A549 (cell line): Measurements from ENCODE around the gene HOXC13.

ENCODE experiments used
- CEBPB ChIP-seq, 2 experiments: fragments of >200 bp in 1 of 2; sonication (Bioruptor Twin) in 1 of 2; formaldehyde crosslinking in 1 of 2; IDR thresholded peaks; 2 replicates each; pipeline ENCODE4 v1.6.1; 2012 to 2016
- CHD2 ChIP-seq: fragments of 150-350 bp; IDR thresholded peaks from 2 replicates; pipeline ENCODE4 v1.6.1; 2014; ENCODE audit warnings: low read length; ENCODE audit not compliant: partially characterized antibody
- CTCF ChIP-seq: fragments of >200 bp; sonication (Bioruptor Twin); formaldehyde crosslinking; IDR thresholded peaks from 3 replicates; pipeline ENCODE4 v1.5.1; 2016
- ELK1 ChIP-seq: fragments of 150-350 bp; IDR thresholded peaks from 2 replicates; pipeline ENCODE4 v1.6.1; 2014; ENCODE audit warnings: low read depth, mild to moderate bottlenecking, low read length
- FOSL2 ChIP-seq, 2 experiments: fragments of 450-650 bp in 1 of 2; fragments of >200 bp in 1 of 2; sonication (Bioruptor Twin) in 1 of 2; formaldehyde crosslinking; IDR thresholded peaks; 2 replicates each; pipeline versions ENCODE4 v1.5.0 to v1.6.1; 2016 to 2020; ENCODE audit warnings: mild to moderate bottlenecking in 1 of 2, moderate library complexity in 1 of 2
- GATA3 ChIP-seq: IDR thresholded peaks from 2 replicates; pipeline ENCODE4 v1.6.1; 2012; ENCODE audit warnings: borderline replicate concordance
- MAFK ChIP-seq: fragments of 450-650 bp; IDR thresholded peaks from 2 replicates; pipeline ENCODE4 v1.6.1; 2014; ENCODE audit not compliant: partially characterized antibody
- MYC ChIP-seq: IDR thresholded peaks from 2 replicates; pipeline ENCODE4 v1.6.1; 2012; ENCODE audit warnings: mild to moderate bottlenecking, inconsistent platforms, low read length, improper control_type of control experiment, borderline replicate concordance
- PBX3 ChIP-seq: IDR thresholded peaks from 2 replicates; pipeline ENCODE4 v1.6.1; 2012
- POLR2A ChIP-seq: IDR thresholded peaks from 2 replicates; pipeline ENCODE4 v1.6.1; 2012; ENCODE audit warnings: mild to moderate bottlenecking, low read length
- POLR2AphosphoS2 ChIP-seq: conservative IDR thresholded peaks from 2 replicates; pipeline ENCODE4 v1.6.1; 2012; ENCODE audit warnings: low read length, improper control_type of control experiment, inconsistent platforms
- RAD21 ChIP-seq, 2 experiments: fragments of >200 bp in 1 of 2; sonication (Bioruptor Twin) in 1 of 2; formaldehyde crosslinking in 1 of 2; IDR thresholded peaks in 1 of 2; conservative IDR thresholded peaks in 1 of 2; 2 replicates in 1 of 2; 3 replicates in 1 of 2; pipeline ENCODE4 v1.6.1; 2012 to 2018; ENCODE audit warnings: inconsistent platforms in 1 of 2
- RFX5 ChIP-seq: fragments of 450-650 bp; IDR thresholded peaks from 2 replicates; pipeline ENCODE4 v1.7.1; 2014; ENCODE audit warnings: antibody characterized with exemption, mild to moderate bottlenecking, moderate library complexity

GRCh38 chr12:53929527-53929926 lies 9.1 kb upstream of the HOXC13 start:
- no peak for TF ChIP-seq PBX3
- TF ChIP-seq CHD2, result no peak
- no peak for TF ChIP-seq RFX5
- TF ChIP-seq MAFK, result no peak
- no peak for TF ChIP-seq MYC
- no peak for TF ChIP-seq FOSL2 (IDR thresholded peaks at IDR 0.05)
- TF ChIP-seq FOSL2 (CRISPR knock-in tag; IDR thresholded peaks at IDR 0.05), result no peak
- TF ChIP-seq ELK1, result no peak
- TF ChIP-seq CTCF, result no peak
- no peak for TF ChIP-seq RAD21 (conservative IDR thresholded peaks at IDR 0.05 in 1 of 2, IDR thresholded peaks at IDR 0.05 in 1 of 2)
- TF ChIP-seq POLR2AphosphoS2, result no peak
- TF ChIP-seq POLR2A, result no peak
- no peak for TF ChIP-seq CEBPB (IDR thresholded peaks at IDR 0.05)
- no peak for TF ChIP-seq GATA3
